ENCODE results near the gene CORO6. TPM values are rescaled to one million over a fixed set of nuclear protein-coding genes. Genes with fewer than 3 reads are reported as not detected.

The CORO6 gene
- polyA plus RNA-seq, 1 donor (not counting 4 experiments of a cell fraction or from before 2014, with no cell fraction given): 20.5 TPM

DNA sequence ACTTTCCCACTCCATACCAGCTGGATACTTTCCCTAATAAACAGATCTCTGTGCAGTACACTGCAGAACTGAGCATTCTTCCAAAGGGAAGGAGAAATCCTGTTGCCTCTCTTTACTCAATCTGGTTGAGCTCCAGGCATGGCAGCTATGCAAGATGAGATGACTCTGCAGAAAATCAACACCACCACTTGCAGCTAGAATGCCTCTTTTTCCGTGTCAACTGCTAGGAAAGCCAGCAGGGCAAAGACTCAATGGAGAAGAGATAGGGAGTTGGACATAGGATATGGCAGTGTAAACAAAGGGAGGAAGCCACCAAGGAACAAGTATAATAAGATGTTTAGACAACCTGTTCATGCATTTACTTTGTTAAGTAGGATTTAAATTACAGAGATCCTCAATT is 40.4 kb upstream of the CORO6 start:
- H3K27ac ChIP-seq (ENCODE audit: control insufficient read depth, insufficient read depth, low read length): no peak overlapping the region

DNA sequence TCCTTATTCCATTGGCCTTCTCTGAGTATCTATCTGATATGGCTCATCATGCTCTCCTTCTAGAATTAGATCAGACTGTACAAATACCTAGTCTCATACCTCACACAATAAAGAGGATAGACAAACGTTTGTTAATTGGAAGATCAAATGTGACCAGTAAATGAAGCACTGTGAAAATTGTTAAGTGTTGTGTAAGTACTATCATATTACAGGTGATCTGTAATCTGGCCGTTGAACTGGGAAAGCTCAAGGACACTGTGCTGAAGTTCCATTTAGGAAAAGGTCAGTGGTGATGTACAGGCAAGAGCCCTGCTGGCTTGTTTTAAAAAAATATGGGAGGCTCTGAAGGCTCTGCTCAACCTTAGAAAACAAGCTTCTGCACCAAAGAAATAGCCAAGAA is 38.5 kb upstream of the CORO6 start:
- Histone ChIP-seq H3K27me3 (ENCODE audit: control insufficient read depth, extremely low read depth, insufficient read depth, low read length) (no peaks in the 10 kb centered on the region), H3K4me1 (ENCODE audit: control insufficient read depth, extremely low read depth, insufficient read depth, low read length) (peaks cover 16% of the 10 kb centered on the region), H4K20me1 (ENCODE audit: control insufficient read depth, extremely low read depth, insufficient read depth, low read length) (no peaks in the 10 kb centered on the region), H2AFZ (ENCODE audit: control insufficient read depth, low read length) (no peak overlapping the region), H3K9me1 (ENCODE audit: control insufficient read depth, extremely low read depth, insufficient read depth, low read length) (no peaks in the 10 kb centered on the region), H3K4me2 (ENCODE audit: control insufficient read depth, extremely low read depth, insufficient read depth, low read depth, low read length) (no peak overlapping the region), H3K27ac (ENCODE audit: control insufficient read depth, insufficient read depth, low read length) (no peak overlapping the region), H3K36me3 (ENCODE audit: control insufficient read depth in 2 of 2, extremely low read depth in 1 of 2, insufficient read depth in 2 of 2, low read length in 2 of 2) (no peaks in the 10 kb centered on the region), H3K4me3 (ENCODE audit: control insufficient read depth in 2 of 3, extremely low read depth in 1 of 3, insufficient read depth in 2 of 3, low read depth in 1 of 3, low read length in 3 of 3) (no peak overlapping the region), H3K9ac (ENCODE audit: control insufficient read depth, extremely low read depth, insufficient read depth, low read length) (no peak overlapping the region), H3K79me2 (ENCODE audit: control insufficient read depth, insufficient read depth, low read length) (no peaks in the 10 kb centered on the region), H3K9me3 (ENCODE audit: control insufficient read depth, low read depth, low read length) (no peaks in the 10 kb centered on the region)
- dilution Hi-C loops (cut with MboI; ENCODE audit: extremely low pct_ligation_motif_present, low sequenced_read_pairs): no loop called here
- DNase-seq (ENCODE audit: low read depth, low spot score): no peak
- TF ChIP-seq, protein P1, sequence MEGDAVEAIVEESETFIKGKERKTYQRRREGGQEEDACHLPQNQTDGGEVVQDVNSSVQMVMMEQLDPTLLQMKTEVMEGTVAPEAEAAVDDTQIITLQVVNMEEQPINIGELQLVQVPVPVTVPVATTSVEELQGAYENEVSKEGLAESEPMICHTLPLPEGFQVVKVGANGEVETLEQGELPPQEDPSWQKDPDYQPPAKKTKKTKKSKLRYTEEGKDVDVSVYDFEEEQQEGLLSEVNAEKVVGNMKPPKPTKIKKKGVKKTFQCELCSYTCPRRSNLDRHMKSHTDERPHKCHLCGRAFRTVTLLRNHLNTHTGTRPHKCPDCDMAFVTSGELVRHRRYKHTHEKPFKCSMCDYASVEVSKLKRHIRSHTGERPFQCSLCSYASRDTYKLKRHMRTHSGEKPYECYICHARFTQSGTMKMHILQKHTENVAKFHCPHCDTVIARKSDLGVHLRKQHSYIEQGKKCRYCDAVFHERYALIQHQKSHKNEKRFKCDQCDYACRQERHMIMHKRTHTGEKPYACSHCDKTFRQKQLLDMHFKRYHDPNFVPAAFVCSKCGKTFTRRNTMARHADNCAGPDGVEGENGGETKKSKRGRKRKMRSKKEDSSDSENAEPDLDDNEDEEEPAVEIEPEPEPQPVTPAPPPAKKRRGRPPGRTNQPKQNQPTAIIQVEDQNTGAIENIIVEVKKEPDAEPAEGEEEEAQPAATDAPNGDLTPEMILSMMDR (optimal IDR thresholded peaks at IDR 0.05 in 1 of 3, IDR thresholded peaks at IDR 0.05 in 1 of 3, conservative IDR thresholded peaks at IDR 0.05 in 1 of 3; ENCODE audit: extremely low read depth in 1 of 3, insufficient read depth in 2 of 3, low read length in 3 of 3): no peak
- no peak for TF ChIP-seq EZH2 (IDR thresholded peaks at IDR 0.05; ENCODE audit: low read length)
- no peak for FAIRE-seq

More for the DNA sequence above, 40.4 kb upstream of the CORO6 start:
- dilution Hi-C loops (cut with MboI; ENCODE audit: extremely low pct_ligation_motif_present, low sequenced_read_pairs): no loop called here
- Histone ChIP-seq H3K79me2 (ENCODE audit: control insufficient read depth, insufficient read depth, low read length) (no peaks in the 10 kb centered on the region), H3K27me3 (ENCODE audit: control insufficient read depth, extremely low read depth, insufficient read depth, low read length) (no peaks in the 10 kb centered on the region), H3K9me1 (ENCODE audit: control insufficient read depth, extremely low read depth, insufficient read depth, low read length) (no peaks in the 10 kb centered on the region), H4K20me1 (ENCODE audit: control insufficient read depth, extremely low read depth, insufficient read depth, low read length) (no peaks in the 10 kb centered on the region), H3K4me3 (ENCODE audit: control insufficient read depth in 2 of 3, extremely low read depth in 1 of 3, insufficient read depth in 2 of 3, low read depth in 1 of 3, low read length in 3 of 3) (no peak overlapping the region), H3K4me2 (ENCODE audit: control insufficient read depth, extremely low read depth, insufficient read depth, low read depth, low read length) (no peak overlapping the region), H3K9me3 (ENCODE audit: control insufficient read depth, low read depth, low read length) (no peaks in the 10 kb centered on the region), H2AFZ (ENCODE audit: control insufficient read depth, low read length) (no peak overlapping the region), H3K4me1 (ENCODE audit: control insufficient read depth, extremely low read depth, insufficient read depth, low read length) (peaks cover 16% of the 10 kb centered on the region), H3K9ac (ENCODE audit: control insufficient read depth, extremely low read depth, insufficient read depth, low read length) (no peak overlapping the region), H3K36me3 (ENCODE audit: control insufficient read depth in 2 of 2, extremely low read depth in 1 of 2, insufficient read depth in 2 of 2, low read length in 2 of 2) (peaks cover 5 to 6% of the 10 kb centered on the region in 2 experiments)
- FAIRE-seq: no peak
- TF ChIP-seq, protein P1 (optimal IDR thresholded peaks at IDR 0.05 in 1 of 3, IDR thresholded peaks at IDR 0.05 in 1 of 3, conservative IDR thresholded peaks at IDR 0.05 in 1 of 3; ENCODE audit: extremely low read depth in 1 of 3, insufficient read depth in 2 of 3, low read length in 3 of 3): no peak
- no peak for TF ChIP-seq EZH2 (IDR thresholded peaks at IDR 0.05; ENCODE audit: low read length)
- no peak for DNase-seq (ENCODE audit: low read depth, low spot score)

All from keratinocyte (primary cell).